Non-pigmented ciliary epithelial cell (primary cell): Measurements from ENCODE around the gene KAT2B.
"Not testable (repeated sequence)": the region's sequence is repeated elsewhere in the genome, so short reads cannot be mapped to it uniquely, and the experiment has no call there.

Experiments
- DNase-seq: peaks from one replicate; pipeline ENCODE4 v3.0.0-alpha.2; 2010; ENCODE audit warnings: low read depth

The KAT2B gene

DNA sequence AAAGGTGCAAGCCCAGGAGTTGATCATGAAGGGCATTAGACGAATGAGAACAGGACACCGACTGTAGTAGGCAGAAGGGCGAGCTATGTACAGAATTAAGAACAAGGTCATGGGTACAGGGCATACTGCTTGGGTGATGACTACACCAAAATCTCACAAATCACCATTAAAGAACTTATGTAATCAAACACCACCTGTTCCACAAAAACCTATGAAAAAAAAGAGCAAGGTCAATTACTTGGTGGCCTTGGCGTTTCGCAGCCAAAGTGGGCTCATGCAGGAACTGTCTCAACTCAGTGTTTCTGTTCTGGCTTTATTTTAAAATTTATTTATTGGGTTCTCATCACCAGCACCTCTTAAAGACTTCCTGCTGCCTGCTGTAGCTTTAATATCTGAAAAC lies 2.1 kb downstream of the KAT2B start:
- DNase-seq = no peak

GRCh38 chr3:20043396-20043795 lies 3.1 kb downstream of the KAT2B start:
- no peak for DNase-seq

GRCh38 chr3:20043825-20044224 lies 3.6 kb downstream of the KAT2B start:
- DNase-seq = no peak

DNA sequence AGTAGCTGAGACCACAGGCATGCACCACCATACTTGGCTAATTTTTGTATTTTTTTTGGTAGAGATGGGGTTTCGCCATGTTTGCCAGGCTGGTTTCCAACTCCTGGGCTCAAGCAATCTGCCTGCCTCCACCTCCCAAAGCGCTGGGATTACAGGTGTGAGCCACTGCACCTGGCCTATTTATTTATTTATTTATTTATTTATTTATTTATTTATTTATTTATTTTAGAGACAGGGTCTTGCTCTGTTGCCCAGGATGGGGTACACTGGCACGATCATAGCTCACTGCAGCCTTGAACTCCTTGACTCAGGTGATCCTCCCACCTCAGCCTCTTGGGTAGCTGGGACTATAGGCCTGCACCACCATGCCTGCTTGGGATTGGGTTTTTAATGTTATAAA lies 4.9 kb downstream of the KAT2B start:
- DNase-seq = not testable (repeated sequence)

GRCh38 chr3:20046556-20046955 lies 6.3 kb downstream of the KAT2B start:
- no peak for DNase-seq

DNA sequence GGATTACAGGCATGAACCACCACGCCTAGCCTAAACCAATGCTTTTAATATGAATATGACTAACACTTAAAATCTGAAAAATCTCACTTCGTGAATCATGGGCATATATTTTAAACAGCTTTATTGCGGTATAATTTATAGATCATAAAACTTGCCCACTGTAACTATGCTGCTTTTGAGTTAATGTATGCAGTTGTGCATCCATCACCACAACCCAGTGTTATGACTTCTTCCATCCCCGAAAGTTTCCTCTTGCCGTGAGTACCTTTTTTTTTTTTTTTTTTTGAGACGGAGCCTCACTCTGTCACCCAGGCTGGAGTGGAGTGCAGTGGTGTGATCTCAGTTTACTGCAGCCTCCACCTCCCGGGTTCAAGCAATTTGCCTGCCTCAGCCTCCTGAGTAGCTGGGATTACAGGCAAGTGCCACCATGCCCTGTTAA lies 7.1 kb downstream of the KAT2B start:
- no peak for DNase-seq

GRCh38 chr3:20047976-20048883 lies 8.0 kb downstream of the KAT2B start:
- no peak for DNase-seq

- no peak for DNase-seq
Measured at GRCh38 chr3:20051123-20051806, 11.0 kb downstream of the KAT2B start.

DNA sequence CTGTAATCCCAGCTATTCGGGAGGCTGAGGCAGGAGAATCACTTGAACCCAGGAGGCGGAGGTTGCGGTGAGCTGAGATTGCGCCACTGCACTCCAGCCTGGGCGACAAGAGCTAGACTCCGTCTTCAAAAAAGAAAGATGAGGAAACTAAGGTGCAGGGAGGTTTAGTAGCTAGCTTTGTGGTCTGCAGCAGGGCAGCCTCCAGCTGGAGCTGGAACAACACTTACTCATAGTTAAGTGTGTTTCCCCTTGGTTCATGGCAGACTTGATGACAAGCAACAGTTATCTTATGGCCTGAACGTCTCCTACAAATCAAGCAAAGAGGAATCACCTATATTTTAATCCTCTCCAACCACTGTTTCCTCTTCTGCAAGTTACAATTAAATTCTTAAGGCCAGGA lies 12.6 kb downstream of the KAT2B start:
- no peak for DNase-seq

DNA sequence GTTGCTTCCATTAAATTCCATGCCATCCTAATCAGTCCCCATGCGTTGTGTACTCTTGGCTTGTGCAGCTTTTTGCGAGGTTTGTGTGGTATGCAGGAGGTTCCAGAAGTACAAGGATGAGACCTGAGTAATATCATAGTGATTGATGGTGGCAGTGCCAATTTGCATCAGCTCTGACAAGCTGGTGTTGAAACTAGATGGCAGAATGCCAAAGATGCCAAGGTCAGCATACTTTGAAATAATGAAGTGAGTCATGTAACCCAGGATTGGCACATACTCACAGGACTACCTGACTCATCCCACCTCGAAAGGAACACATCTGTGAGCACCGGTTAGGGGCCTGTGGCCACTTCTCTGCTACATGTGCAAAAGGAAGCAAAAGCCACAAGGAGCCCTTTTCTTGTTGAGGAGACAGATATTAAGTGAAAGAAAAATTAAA lies 14.3 kb downstream of the KAT2B start:
- DNase-seq = peak; percentile 24

- DNase-seq = no peak
Measured at GRCh38 chr3:20055020-20055775, 15.0 kb downstream of the KAT2B start.

DNA sequence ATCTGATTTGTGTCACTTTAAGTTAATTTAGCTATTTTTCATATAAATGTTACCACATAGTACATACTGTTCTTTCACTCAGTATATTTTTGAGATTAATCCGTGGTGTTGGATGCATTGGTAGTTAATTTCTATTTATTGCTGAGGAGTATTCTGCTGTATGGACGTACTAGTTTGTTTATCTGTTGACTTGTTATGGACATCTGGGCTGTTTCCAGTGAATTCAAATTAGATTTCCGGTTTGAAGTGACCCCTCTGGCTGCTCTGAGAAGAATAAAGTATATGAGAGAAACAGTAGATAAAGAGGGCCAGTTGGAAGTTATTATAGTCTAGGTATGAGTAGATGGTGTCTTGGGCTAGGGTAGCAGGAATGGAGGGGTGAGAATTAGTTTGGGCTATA lies 15.6 kb downstream of the KAT2B start:
- no peak for DNase-seq

- peak; percentile 26 for DNase-seq
Measured at GRCh38 chr3:20056725-20057611, 16.7 kb downstream of the KAT2B start.

DNA sequence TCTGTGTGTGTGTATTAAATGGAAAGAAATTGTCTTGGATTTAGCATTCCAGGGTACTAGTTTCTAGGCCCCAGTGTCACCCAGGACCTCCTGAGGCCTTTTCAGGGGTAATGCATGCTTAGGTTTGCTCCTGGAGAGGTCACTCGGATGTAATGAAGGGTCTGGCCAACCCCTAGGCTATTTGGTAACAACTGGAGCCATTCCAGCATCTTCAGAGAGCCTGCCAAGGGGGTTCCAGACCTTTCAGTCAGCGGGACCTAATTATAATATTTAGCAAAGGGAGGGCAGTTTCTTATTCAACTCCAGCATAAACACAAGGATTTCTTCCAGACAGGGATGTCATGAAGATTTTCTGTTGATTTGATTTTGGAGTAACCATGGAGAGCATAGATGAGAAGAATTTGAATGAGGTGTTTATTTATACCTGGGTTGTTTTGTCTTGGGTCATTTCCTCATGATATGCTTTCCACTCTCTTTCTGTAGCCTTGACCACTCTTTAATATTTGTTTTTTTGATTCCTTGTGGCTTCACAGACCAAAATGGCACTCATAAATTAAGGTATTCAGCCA lies 17.4 kb downstream of the KAT2B start:
- DNase-seq = no peak

DNA sequence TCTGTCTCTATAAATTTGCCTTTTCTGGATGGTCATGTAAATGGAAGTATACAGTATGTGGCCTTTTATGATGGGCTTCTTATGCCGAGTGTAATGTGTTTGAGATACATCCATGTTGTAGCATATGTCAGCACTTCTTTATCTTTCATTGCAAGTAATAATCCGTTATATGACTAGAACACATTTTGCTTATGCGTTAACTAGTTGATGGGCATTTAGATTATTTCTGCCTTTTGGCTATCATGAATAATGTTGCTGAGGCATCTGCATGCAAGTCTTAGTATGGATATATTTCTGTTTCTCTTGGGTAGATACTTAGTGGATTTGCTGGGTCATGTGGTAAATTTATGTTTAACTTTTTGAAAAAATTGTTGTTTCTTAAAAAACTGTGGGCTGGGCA lies 19.7 kb downstream of the KAT2B start:
- DNase-seq = no peak

DNA sequence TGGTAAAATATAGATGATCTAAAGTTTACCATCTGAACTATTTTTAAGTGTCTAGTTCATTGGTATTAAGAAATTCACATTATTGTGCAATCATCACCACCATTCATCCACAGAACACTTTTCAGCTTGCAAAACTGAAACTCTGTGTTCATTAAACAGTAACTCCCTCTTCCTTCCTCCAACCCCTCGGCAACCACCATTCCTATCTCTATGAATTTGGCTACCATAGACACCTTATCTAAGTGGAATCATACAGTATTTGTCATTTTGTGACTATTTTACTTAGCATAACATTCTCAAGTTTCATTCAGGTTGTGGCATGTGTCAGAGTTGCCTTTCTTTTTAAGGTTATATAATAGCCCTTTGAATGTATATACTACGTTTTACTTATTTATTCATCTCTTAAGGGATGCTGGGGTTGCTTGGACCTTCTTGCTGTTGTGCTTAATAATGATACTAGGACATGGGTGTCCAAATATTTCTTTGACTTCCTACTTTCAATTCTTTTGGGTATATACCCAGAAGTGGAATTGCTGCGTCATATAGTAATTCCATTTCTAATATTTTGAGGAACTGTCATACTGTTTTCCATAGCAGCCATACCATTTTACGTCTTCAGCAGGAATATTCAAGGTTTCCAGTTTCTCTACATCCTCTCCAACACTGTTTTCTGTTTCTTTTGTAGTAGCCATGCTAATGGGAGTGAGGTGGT lies 20.9 kb downstream of the KAT2B start:
- no peak for DNase-seq

- no peak for DNase-seq
Measured at GRCh38 chr3:20062996-20063395, 22.8 kb downstream of the KAT2B start.

- no peak for DNase-seq
Measured at GRCh38 chr3:20064387-20064786, 24.1 kb downstream of the KAT2B start.

DNA sequence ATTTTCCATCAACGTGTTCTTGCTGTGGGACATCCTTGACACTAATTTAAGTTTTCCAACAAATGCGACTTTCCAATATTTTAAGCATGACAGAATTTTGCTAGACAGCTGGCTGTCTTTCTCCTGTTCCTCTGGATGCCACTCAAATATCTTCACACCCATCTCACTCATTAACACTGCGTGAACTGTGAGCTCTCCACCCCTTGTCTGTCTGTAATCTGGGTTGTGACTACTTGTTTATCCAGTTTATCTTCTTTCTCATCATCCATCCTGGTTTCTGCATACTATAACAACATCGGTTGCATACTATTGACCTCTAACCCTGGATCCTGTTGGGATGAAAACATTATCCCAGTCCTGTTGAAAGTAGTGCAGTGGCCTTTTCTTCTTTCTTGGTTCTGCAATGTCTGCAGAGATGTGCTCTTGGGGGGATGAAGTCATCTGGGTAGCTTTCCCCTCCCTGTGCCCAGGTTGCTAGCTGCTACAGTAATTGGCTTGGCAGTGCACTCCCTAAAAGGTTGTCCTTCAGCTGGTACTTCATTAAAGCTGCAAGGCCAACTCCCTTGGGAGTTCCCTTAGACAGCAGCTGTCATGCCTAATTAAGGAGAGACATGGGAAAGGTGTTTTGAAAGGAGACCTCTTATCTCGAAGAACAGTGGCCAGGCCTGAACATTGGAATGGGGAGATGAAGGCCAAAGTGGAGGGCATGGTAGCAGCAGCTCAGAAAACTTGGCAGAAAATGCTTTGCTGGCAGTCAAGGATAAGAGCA lies 24.7 kb downstream of the KAT2B start:
- DNase-seq = no peak

DNA sequence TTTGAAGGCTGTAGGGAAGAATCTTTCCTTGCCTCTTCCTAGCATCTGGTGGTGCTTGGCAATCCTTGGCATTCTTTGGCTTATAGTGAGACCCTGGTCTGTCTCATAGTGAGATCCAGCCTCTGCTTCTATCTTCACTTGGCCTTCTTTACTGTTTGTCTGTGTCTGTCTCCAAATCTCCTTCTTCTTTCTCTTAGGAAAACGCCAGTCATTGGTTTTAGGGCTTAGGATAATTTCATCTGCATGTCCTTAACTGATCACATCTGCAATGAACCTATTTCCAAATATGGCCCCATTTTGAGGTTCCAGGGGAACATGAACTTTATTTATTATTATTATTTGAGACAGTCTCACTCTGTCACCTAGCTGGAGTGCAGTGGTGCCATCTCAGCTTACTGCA lies 25.8 kb downstream of the KAT2B start:
- DNase-seq = no peak
